Mucosa of descending colon (tissue), 3 donors: ENCODE measurements around the gene USP13. TPM values are rescaled to one million over a fixed set of nuclear protein-coding genes. Genes with fewer than 3 reads are reported as not detected.

Experiments used
- ATAC-seq: fragments of 200-7000 bp; cut with Tn5 transposase; one replicate; pipeline ENCODE4 v1.9.1; 2020; ENCODE audit warnings: mild to moderate bottlenecking, moderate library complexity
- DNase-seq, 3 donors: peaks; one replicate each; pipeline ENCODE4 v3.0.0-alpha.2; 2020
- H3K36me3 ChIP-seq: fragments of 200-600 bp; one replicate; pipeline ENCODE4 v1.8.0; 2021; ENCODE audit warnings: low read depth, mild to moderate bottlenecking
- H3K4me1 ChIP-seq: fragments of 200-600 bp; one replicate; pipeline ENCODE4 v1.8.0; 2021; ENCODE audit warnings: low read depth, mild to moderate bottlenecking
- H3K4me3 ChIP-seq: fragments of 200-600 bp; one replicate; pipeline ENCODE4 v1.8.0; 2021; ENCODE audit warnings: mild to moderate bottlenecking
- H3K9me3 ChIP-seq: fragments of 200-600 bp; one replicate; pipeline ENCODE4 v1.8.0; 2021; ENCODE audit warnings: mild to moderate bottlenecking
- intact Hi-C, 2 donors: fragments of 100-400 bp; cut with DNase I in 1 of 2; cut with micrococcal nuclease in 1 of 2; formaldehyde crosslinking; loops; one replicate each; pipeline versions ENCODE4 v1.11.0 to v1.11.1; 2022; cut with DNase I, micrococcal nuclease
- total RNA-seq, 3 donors: library from RNA; stranded (reverse); fragmentation: NEBNext Ultra II Directional in 2 of 3; extraction: Animal tissue kit (Norgen Biotek cat#: 25700) in 2 of 3; gene quantifications; one replicate each; pipeline versions ENCODE4 v1.2.1 to v1.2.4, GENCODE V29; 2021 to 2023
- TF ChIP-seq, protein P1 (sequence below): fragments of 200-600 bp; IDR thresholded peaks from one replicate; pipeline ENCODE4 v1.8.0; 2022; ENCODE audit warnings: antibody characterized with exemption, mild to moderate bottlenecking
- donor health status: DM: no; HTN: no; CAD: no; lungs with moderate emphysema.
- donor health status: DM: no; HTN: no; CAD: no.
- donor health status: DM: no; HTN: yes; CAD: no.

The USP13 gene
- total RNA-seq, 3 donors from 2014 or later, result 3.6 to 9.3 (median 5.5) TPM

DNA sequence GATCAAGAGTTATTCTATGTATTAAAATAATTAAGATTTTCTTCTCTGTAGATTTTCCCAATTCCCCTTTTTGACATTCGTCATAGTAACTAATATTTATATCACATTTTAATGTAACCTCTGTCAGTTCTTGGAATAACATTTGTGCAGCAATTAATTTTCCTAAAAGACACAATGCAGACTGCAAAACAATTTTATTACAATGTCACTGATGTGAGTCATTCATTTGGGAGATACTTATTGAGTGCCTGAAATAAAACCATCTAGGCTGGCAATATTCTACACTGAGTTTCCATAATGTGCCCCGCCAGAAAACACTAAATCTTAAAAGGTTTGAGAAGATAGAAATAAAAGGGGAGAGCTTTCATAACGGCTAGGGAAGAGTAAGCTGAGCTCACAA is 6.7 kb upstream of the USP13 start:
- TF ChIP-seq, protein P1, sequence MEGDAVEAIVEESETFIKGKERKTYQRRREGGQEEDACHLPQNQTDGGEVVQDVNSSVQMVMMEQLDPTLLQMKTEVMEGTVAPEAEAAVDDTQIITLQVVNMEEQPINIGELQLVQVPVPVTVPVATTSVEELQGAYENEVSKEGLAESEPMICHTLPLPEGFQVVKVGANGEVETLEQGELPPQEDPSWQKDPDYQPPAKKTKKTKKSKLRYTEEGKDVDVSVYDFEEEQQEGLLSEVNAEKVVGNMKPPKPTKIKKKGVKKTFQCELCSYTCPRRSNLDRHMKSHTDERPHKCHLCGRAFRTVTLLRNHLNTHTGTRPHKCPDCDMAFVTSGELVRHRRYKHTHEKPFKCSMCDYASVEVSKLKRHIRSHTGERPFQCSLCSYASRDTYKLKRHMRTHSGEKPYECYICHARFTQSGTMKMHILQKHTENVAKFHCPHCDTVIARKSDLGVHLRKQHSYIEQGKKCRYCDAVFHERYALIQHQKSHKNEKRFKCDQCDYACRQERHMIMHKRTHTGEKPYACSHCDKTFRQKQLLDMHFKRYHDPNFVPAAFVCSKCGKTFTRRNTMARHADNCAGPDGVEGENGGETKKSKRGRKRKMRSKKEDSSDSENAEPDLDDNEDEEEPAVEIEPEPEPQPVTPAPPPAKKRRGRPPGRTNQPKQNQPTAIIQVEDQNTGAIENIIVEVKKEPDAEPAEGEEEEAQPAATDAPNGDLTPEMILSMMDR, result no peak
- no peak for DNase-seq
- ATAC-seq, result no peak
- Histone ChIP-seq H3K36me3 (no peaks in the 10 kb centered on the region), H3K4me1 (peaks cover 11% of the 10 kb centered on the region), H3K4me3 (no peak overlapping the region), H3K9me3 (no peaks in the 10 kb centered on the region)
- intact Hi-C loops, result no loop called here

DNA sequence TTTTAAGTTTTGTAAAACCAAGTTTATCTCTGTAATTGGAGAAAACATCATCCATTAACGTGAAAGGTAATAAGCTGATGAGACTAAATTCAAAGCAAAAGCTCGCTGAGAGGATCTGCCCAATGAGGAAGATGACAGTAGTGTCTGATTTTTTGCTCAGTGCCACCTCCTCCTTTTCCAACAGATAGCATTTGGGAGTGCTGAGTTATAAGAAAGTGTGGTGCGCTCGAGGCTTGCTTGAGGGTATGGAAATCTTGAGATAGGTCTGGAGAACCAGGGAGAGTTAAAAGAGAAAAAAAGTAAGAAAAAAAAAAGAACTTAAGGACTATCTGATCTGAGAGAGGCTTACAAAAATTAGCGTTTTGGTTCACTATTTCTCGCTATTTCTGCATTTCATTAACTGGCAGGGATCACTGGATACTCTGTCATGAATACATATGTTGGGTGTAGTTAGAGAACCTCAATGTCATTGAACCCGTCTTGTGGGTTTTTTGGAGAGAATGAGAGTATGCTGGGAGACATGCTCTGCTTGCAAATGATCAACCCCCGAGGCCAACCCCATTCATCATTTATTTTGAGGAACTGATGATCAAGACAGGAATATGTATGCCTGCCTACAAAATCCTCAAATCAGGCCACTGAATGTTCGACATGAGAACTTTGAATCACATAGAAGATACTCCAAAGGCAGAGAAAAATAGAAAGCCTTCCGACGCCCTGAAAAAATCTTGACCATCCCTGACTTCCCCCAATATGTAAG is 973 bp upstream of the USP13 start:
- Histone ChIP-seq H3K4me1 (peaks cover 3% of the 10 kb centered on the region), H3K36me3 (no peaks in the 10 kb centered on the region), H3K4me3 (no peak overlapping the region), H3K9me3 (no peaks in the 10 kb centered on the region)
- TF ChIP-seq, protein P1, result no peak
- no peak for ATAC-seq
- no peak for DNase-seq
- intact Hi-C loops, result no loop called here

DNA sequence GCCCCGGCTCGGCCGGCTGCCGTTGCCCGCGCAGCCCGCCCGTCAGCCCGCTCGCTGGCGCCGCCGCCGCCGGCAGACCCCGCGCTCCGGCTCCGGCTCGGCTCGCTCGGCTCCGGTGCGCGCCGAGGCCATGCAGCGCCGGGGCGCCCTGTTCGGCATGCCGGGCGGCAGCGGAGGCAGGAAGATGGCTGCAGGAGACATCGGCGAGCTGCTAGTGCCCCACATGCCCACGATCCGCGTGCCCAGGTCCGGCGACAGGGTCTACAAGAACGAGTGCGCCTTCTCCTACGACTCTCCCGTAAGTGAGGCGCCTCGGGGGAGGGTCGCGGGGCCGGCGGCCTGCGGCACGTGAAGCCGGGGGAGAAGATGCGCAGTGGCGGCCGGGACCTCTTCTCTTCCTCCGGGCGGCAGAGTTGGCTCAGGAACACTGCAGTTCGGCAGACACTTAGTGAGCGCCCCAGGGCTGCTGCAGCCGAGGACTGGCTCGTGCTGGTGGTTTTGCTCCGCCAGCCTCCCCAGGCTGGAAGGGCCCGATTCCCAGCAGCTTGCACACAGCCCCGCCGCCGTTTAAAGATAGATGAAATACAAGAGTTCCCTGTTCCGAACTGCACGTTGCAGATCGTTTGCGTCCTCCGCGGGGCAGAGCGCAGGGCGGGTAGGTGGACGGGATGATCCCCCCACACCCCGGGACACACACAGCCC is 407 bp downstream of the USP13 start:
- Histone ChIP-seq H3K9me3 (no peaks in the 10 kb centered on the region), H3K4me3 (peak overlapping the region; percentile 61), H3K4me1 (peaks cover 3% of the 10 kb centered on the region), H3K36me3 (no peaks in the 10 kb centered on the region)
- ATAC-seq (peak; percentile 83), DNase-seq (peak; percentile 66 to 83 (median 79))
- TF ChIP-seq, protein P1, result no peak
- intact Hi-C loops, result no loop called here

DNA sequence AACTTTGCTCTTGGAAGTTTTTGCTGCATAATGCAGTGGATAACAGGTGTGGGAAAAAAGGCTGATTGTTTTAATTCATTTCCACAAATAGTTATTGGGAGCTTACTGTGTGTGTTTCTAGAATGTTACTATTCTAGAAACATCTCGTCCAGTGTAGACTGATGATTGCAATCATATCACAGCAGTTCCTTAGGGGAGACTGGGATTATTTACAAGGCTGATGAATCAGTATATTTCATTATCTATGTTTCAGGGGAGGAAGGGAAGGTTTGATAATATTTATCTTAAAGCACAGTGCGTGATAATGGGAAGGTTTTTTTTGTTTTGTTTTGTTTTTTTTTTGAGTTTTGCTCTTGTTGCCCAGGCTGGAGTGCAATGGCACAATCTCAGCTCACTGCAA is 2.4 kb downstream of the USP13 start:
- intact Hi-C loops, result no loop called here
- ATAC-seq (no peak), DNase-seq (no peak)
- no peaks in the 10 kb centered on the region for H3K9me3 ChIP-seq
- no peaks in the 10 kb centered on the region for H3K36me3 ChIP-seq
- no peak overlapping the region for H3K4me3 ChIP-seq
- H3K4me1 ChIP-seq, result peaks cover 3% of the 10 kb centered on the region
- TF ChIP-seq, protein P1, result no peak

DNA sequence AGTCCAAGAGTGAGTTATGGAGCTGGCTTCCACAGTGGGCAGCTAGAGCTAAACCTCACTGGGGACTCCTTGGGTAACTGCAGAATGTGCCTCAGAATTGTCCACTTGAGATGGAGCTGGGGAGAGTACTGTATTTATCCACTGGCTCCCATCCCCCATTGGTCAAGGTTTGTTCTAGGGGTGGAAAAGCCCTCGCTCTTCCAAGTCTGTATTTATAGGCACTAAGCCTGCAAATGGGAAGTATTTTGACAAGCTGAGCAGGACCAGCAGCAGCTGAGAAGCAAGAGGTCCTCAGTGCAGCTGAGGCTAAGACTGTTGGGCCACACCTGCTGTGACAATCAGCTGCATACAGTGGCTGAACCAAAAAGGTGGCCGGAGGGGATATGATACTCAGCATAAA is 5.8 kb downstream of the USP13 start:
- intact Hi-C loops, result no loop called here
- ATAC-seq (no peak), DNase-seq (no peak)

More for the DNA sequence above, 5.8 kb downstream of the USP13 start:
- Histone ChIP-seq H3K36me3 (no peaks in the 10 kb centered on the region), H3K4me1 (peaks cover 3% of the 10 kb centered on the region), H3K4me3 (no peak overlapping the region), H3K9me3 (no peaks in the 10 kb centered on the region)
- TF ChIP-seq, protein P1, result no peak
